Sigmoid colon (tissue), 4 donors: ENCODE measurements around the gene MEGF11.

Experiments
- CTCF ChIP-seq, 4 experiments: fragments of 450-650 bp in 3 of 4; fragments of 200-600 bp in 1 of 4; IDR thresholded peaks; one replicate each; pipeline ENCODE4 v1.5.1; 2016 to 2019; ENCODE audit warnings: antibody characterized with exemption in 4 of 4, mild to moderate bottlenecking in 3 of 4, moderate library complexity in 2 of 4
- POLR2AphosphoS5 ChIP-seq, 4 donors: sonication (generic); formaldehyde crosslinking; IDR thresholded peaks; one replicate each; pipeline ENCODE4 v1.6.1; 2017; ENCODE audit warnings: antibody characterized with exemption in 4 of 4

GRCh38 chr15:66237513-66238235, 15.9 kb downstream of the MEGF11 start:
- TF ChIP-seq CTCF (IDR thresholded peaks at IDR 0.05): no peak
- no peak for TF ChIP-seq POLR2AphosphoS5 (IDR thresholded peaks at IDR 0.05)
